ENCODE measurements around the gene PPP2R5A. TPM values are rescaled to one million over a fixed set of nuclear protein-coding genes. Genes with fewer than 3 reads are reported as not detected.

Gene PPP2R5A
- total and polyA plus RNA-seq, 2 of the 8 experiments (the other 6 are each of a cell fraction or from before 2014, with no cell fraction given) = 14.6 to 36.3 TPM

DNA sequence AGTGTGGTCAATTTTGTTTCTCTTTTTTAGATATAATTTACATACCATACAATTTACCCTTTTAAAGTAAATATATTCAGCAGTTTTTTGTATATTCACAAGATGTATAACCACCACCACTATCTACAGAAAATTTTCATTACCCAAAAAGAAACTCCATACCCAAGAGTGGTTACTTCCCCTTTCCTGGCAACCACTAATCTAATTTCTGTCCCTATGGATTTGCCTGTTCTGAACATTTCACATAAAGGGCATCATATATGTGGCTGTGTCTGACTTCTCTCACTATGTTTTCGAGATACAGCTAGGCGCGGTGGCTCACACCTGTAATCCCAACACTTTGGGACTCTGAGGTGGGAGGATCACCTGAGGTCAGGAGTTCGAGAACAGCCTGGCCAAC lies 115.8 kb downstream of the PPP2R5A start:
- Histone ChIP-seq H3K9me3 (ENCODE audit: insufficient read depth in 2 of 2, low read depth in 1 of 2, low read length in 1 of 2) (peaks cover 7 to 11% of the 10 kb centered on the region in 2 experiments; a peak in 2 of 4 replicates), H3K56ac (replicated peaks; ENCODE audit: insufficient read length, low read depth, low read length) (no peak overlapping the region), H4K91ac (replicated peaks; ENCODE audit: insufficient read length, low read length) (no peak overlapping the region), H3K4me2 (ENCODE audit: insufficient read depth in 1 of 2, low read depth in 2 of 2, low read length in 2 of 2) (no peak overlapping the region), H4K8ac (ENCODE audit: extremely low read depth, insufficient read depth, low read length) (no peak overlapping the region), H2AFZ (ENCODE audit: low read length) (no peak overlapping the region), H2BK120ac (replicated peaks; ENCODE audit: low read depth, low read length) (no peak overlapping the region), H3K79me1 (ENCODE audit: low read depth, low read length) (no peaks in the 10 kb centered on the region; the same call in 1 of the 2 replicates), H3K4ac (replicated peaks; ENCODE audit: insufficient read length, low read depth, low read length) (no peak overlapping the region), H3K23me2 (ENCODE audit: low read depth, low read length) (no peaks in the 10 kb centered on the region; the same call in 1 of the 2 replicates), H2BK12ac (ENCODE audit: low read depth, low read length) (no peak overlapping the region), H3K79me2 (ENCODE audit: control insufficient read depth in 1 of 2, insufficient read depth in 2 of 2, low read length in 2 of 2) (peaks cover 0 to 8% of the 10 kb centered on the region in 2 experiments; a peak in 1 of 4 replicates), H4K5ac (ENCODE audit: insufficient read length, low read depth, low read length) (no peak overlapping the region), H3K18ac (ENCODE audit: extremely low read depth, low read length) (no peak overlapping the region), H2AK5ac (ENCODE audit: low read depth, low read length) (no peak overlapping the region), H3K14ac (ENCODE audit: insufficient read length) (no peak overlapping the region), H3K27me3 (replicated peaks in 1 of 4; ENCODE audit: control insufficient read depth in 3 of 4, extremely low read depth in 1 of 4, insufficient read depth in 3 of 4, low read length in 3 of 4) (no peaks in the 10 kb centered on the region), H2BK20ac (ENCODE audit: low read length) (no peak overlapping the region), H3K27ac (ENCODE audit: low read depth, low read length) (no peak overlapping the region), H4K20me1 (replicated peaks in 1 of 2; ENCODE audit: control insufficient read depth in 1 of 2, insufficient read depth in 2 of 2, low read length in 2 of 2) (no peaks in the 10 kb centered on the region), H3K9ac (replicated peaks in 1 of 4; ENCODE audit: extremely low read depth in 1 of 4, low read depth in 3 of 4, low read length in 3 of 4) (no peak overlapping the region), H2BK5ac (ENCODE audit: low read depth, low read length) (no peak overlapping the region), H3K36me3 (ENCODE audit: control insufficient read depth in 2 of 4, insufficient read depth in 4 of 4, low read length in 3 of 4) (peaks cover 7 to 32% (median 18%) of the 10 kb centered on the region in 4 experiments), H2BK15ac (ENCODE audit: low read length) (no peak overlapping the region), H3K4me3 (ENCODE audit: extremely low read depth in 1 of 4, insufficient read depth in 2 of 4, low read depth in 3 of 4, low read length in 4 of 4) (no peak overlapping the region), H3K23ac (ENCODE audit: insufficient read length) (no peak overlapping the region), H3K4me1 (replicated peaks in 1 of 4; ENCODE audit: control insufficient read depth in 3 of 4, insufficient read depth in 4 of 4, low read length in 3 of 4) (no peaks in the 10 kb centered on the region)
- DNase-seq (ENCODE audit: low read depth in 1 of 2, low spot score in 2 of 2) (no peak), FAIRE-seq (no peak)
- ChIA-PET CTCF (ENCODE audit: partially characterized antibody) (interaction anchor here (1.3 to 2.3 kb wide), 2 partner anchors 55 to 209 kb away, joined by 3 to 8 read pairs; no protein-coding TSS in a partner anchor), POLR2A (ENCODE audit: partially characterized antibody) (no interaction called here)
- 98% methylated on average over 4 of the region's 4 CpGs; no CpG with 5 or more reads in 1 of the 2 experiments for WGBS, 2 experiments (ENCODE audit: extremely low coverage in 1 of 2, insufficient coverage in 1 of 2, insufficient read length in 1 of 2, insufficient replicate concordance in 2 of 2, low coverage in 1 of 2, low lambda C conversion rate in 2 of 2, missing lambda C conversion rate in 1 of 2)
- TF ChIP-seq RFX5 (IDR thresholded peaks at IDR 0.05; ENCODE audit: borderline replicate concordance, low read depth, low read length) (no peak), BACH1 (IDR thresholded peaks at IDR 0.05; ENCODE audit: low read length) (no peak), CBX5 (IDR thresholded peaks at IDR 0.05; ENCODE audit: low read depth, low read length) (no peak), EZH2 (IDR thresholded peaks at IDR 0.05; ENCODE audit: low read depth, low read length, severe bottlenecking) (no peak), CTBP2 (IDR thresholded peaks at IDR 0.05; ENCODE audit: borderline replicate concordance, insufficient read depth, insufficient read length, low read length) (no peak), TAF1 (IDR thresholded peaks at IDR 0.05; ENCODE audit: low read depth, low read length) (no peak), CREB1 (IDR thresholded peaks at IDR 0.05) (no peak), RNF2 (IDR thresholded peaks at IDR 0.05; ENCODE audit: borderline replicate concordance, low read depth, low read length, missing control alignments, poor library complexity, severe bottlenecking) (no peak), GABPA (IDR thresholded peaks at IDR 0.05; ENCODE audit: borderline replicate concordance, insufficient read depth, low read length) (no peak), SIX5 (IDR thresholded peaks at IDR 0.05; ENCODE audit: low read depth, low read length) (no peak), SIN3A (conservative IDR thresholded peaks at IDR 0.05 in 1 of 2, IDR thresholded peaks at IDR 0.05 in 1 of 2; ENCODE audit: low read depth in 1 of 2, low read length in 2 of 2) (no peak)
- TF ChIP-seq, protein P1, sequence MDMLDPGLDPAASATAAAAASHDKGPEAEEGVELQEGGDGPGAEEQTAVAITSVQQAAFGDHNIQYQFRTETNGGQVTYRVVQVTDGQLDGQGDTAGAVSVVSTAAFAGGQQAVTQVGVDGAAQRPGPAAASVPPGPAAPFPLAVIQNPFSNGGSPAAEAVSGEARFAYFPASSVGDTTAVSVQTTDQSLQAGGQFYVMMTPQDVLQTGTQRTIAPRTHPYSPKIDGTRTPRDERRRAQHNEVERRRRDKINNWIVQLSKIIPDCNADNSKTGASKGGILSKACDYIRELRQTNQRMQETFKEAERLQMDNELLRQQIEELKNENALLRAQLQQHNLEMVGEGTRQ (IDR thresholded peaks at IDR 0.05; ENCODE audit: low read length) = no peak
